Measurements from ENCODE around the gene EXOC4.

EXOC4 gene

GRCh38 chr7:133795068-133795665, 542.3 kb downstream of the EXOC4 start:
- Histone ChIP-seq H3K4me3 (no peak overlapping the region), H3K4me1 (no peaks in the 10 kb centered on the region), H3K36me3 (no peaks in the 10 kb centered on the region), H3K27me3 (no peaks in the 10 kb centered on the region), H3K27ac (no peak overlapping the region), H3K9me3 (no peaks in the 10 kb centered on the region)
- TF ChIP-seq CTCF (IDR thresholded peaks at IDR 0.05) = no peak
- intact Hi-C loops (cut with DNase I; ENCODE audit: low total_unique reads) = no loop called here
- no peak for DNase-seq

- intact Hi-C loops (cut with DNase I; ENCODE audit: low total_unique reads) = no loop called here
- Histone ChIP-seq H3K27me3 (no peaks in the 10 kb centered on the region), H3K9me3 (no peaks in the 10 kb centered on the region), H3K4me1 (no peaks in the 10 kb centered on the region), H3K4me3 (no peak overlapping the region), H3K27ac (no peak overlapping the region), H3K36me3 (no peaks in the 10 kb centered on the region)
- TF ChIP-seq CTCF (IDR thresholded peaks at IDR 0.05) = no peak
- DNase-seq = no peak
Measured at GRCh38 chr7:133796782-133797745, 544.2 kb downstream of the EXOC4 start.

DNA sequence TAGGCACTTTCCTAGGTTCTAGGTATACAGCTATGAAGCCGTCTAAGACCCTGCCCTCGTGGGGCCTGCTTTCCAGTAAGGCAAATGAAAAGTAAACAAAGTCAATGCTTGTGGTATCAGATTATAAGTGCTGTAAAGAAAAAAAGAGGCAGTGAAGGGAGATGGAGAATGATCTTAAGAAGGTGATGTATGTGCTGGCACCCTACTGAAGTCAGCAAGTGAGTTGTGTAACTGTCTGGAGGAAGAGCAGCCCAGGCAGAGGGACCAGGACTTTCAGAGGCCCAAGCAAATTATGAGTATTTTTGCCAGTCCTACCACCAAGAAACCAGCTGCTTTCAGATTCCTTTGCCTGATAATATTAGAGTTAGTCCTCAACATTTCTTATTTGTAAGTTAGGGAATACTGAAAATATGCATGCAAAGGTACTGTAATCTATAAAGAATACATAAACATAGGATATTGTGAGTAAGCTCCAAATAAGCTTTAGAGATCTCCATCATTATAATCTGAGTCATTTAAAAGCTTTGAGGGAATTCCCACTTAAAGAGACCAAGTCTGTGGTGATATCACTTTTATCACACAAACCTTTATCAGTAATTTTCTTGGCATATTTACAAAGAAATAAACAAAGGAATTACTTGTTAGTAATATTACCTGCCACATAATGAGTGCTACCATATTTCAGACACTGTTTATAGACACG, 545.1 kb downstream of the EXOC4 start:
- intact Hi-C loops (cut with DNase I; ENCODE audit: low total_unique reads) = no loop called here
- no peak for TF ChIP-seq CTCF (IDR thresholded peaks at IDR 0.05)

DNA sequence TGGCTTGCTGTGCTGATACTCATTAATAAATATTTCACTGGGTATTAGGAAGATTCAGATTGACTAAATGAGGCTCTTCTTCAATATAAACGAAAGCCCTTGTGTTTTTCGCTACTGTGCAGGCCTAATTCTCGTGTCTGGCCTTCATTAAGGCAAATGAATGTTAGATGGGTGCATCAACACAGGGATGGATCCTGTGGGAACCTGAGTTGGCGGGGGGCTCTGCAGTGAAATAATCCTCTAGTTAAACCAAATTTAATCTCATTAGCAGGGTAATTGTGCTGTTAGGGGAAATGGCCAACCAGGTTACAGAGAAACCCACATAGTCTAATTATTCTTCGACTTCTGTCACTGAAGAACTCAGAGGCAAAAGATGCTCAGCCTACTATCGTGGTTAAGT, 548.5 kb downstream of the EXOC4 start:
- Histone ChIP-seq H3K4me1 (no peaks in the 10 kb centered on the region), H3K36me3 (no peaks in the 10 kb centered on the region), H3K27ac (no peak overlapping the region), H3K27me3 (no peaks in the 10 kb centered on the region), H3K4me3 (no peak overlapping the region), H3K9me3 (no peaks in the 10 kb centered on the region)
- DNase-seq = no peak
- intact Hi-C loops (cut with DNase I; ENCODE audit: low total_unique reads) = no loop called here
- no peak for TF ChIP-seq CTCF (IDR thresholded peaks at IDR 0.05)

More for the DNA sequence above, 545.1 kb downstream of the EXOC4 start:
- Histone ChIP-seq H3K4me3 (no peak overlapping the region), H3K9me3 (no peaks in the 10 kb centered on the region), H3K27me3 (no peaks in the 10 kb centered on the region), H3K36me3 (no peaks in the 10 kb centered on the region), H3K4me1 (no peaks in the 10 kb centered on the region), H3K27ac (no peak overlapping the region)
- DNase-seq = no peak

GRCh38 chr7:133804127-133804526, 551.2 kb downstream of the EXOC4 start:
- Histone ChIP-seq H3K27ac (no peak overlapping the region), H3K27me3 (no peaks in the 10 kb centered on the region), H3K9me3 (no peaks in the 10 kb centered on the region), H3K36me3 (no peaks in the 10 kb centered on the region), H3K4me3 (no peak overlapping the region), H3K4me1 (no peaks in the 10 kb centered on the region)
- DNase-seq = no peak
- intact Hi-C loops (cut with DNase I; ENCODE audit: low total_unique reads) = no loop called here
- TF ChIP-seq CTCF (IDR thresholded peaks at IDR 0.05) = no peak
